NCI-H1694 (cell line): ENCODE data around the gene PLIN1.

Source experiments
- DNase-seq: peaks from one replicate; lab custom pipeline; 2025; lab: John Stamatoyannopoulos, UW

PLIN1 gene

GRCh38 chr15:89628806-89629715, 50.1 kb downstream of the PLIN1 start:
- DNase-seq = no peak

DNA sequence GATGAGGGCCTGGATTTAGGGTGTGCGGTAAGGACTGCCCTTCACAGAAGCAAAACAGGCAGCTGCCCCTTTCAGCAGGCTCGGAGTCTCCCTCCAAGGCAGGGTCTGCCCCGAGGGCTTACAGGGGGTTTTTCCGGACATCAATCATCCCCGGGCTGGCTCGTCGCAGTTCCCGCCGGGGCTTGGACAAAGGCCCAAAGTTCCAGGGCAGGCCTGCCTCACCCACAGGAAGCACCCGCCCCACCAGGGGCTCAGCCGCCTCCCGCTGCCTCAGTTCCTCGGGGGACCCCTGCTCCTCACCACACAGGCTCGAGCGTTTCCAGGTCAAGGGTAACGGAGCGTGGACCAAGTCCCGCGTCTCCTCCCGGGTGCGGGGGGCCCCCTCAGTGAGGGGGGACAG, 50.9 kb downstream of the PLIN1 start:
- no peak for DNase-seq

GRCh38 chr15:89627256-89627970, 51.8 kb downstream of the PLIN1 start:
- no peak for DNase-seq

GRCh38 chr15:89625716-89626115, 53.5 kb downstream of the PLIN1 start:
- DNase-seq = no peak

- no peak for DNase-seq
Observed at GRCh38 chr15:89623165-89623564, 56.0 kb downstream of the PLIN1 start.

DNA sequence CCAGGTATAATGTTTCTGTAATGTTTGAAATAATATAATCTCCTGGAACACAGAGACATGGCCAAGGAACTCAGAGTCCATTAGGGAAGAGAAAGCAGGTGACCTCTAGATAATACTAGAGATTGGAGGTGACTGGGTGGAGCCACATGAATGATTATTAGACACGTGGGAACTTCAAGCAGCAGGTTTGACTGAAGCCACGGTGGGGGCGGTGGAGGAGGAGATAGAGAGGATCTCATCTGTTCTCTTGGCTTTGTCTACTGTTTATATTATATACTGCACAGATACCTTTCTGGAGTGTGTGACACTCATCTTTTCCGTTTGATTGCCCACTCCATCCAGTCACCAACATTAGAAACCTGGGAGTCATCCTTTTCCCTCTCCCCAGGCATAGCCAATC, 57.6 kb downstream of the PLIN1 start:
- DNase-seq = no peak

DNA sequence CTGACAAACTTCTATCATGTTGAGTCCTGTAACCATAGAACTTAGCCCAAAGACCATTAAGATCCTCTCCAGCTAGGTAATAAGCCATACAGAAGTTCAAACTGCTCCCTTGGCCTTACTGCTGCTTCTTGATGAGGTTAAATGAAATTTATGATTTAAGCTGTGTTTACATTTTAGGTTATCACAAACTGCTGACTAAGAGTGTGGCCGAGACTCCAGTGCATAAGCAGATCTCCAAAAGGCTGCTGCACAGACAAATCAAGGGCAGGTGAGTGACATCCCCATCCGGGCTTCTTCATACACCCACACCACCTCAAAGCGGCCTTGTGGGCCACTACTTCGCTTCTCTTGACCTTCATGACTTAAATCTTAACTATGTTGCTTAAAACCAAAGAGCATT, 62.9 kb downstream of the PLIN1 start:
- no peak for DNase-seq

GRCh38 chr15:89615135-89615534, 64.0 kb downstream of the PLIN1 start:
- no peak for DNase-seq
